ENCODE data around the gene CHRNA4. TPM values are rescaled to one million over a fixed set of nuclear protein-coding genes. Genes with fewer than 3 reads are reported as not detected.

CHRNA4 gene
- polyA plus RNA-seq, 1 experiment = not detected

DNA sequence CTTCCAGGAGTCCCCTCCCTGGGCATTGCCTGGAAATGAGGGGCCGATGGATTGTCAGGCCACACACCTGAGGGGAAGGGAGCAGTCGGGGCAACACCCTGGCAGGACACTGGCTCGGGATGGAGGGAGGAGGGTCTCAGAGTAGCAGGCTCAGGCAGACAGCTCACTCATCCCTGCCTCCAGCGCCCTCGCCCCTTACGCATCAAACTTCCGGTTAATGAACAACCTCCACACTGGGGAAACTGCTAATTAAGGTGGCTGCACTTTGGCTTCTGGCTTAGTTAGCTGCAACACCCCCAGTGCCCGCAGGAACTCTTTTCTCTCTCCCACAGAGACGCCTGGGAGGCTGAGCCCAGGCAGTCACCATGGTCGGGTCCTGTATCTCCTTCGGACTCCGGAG, 13.4 kb upstream of the CHRNA4 start:
- Histone ChIP-seq H3K9me3 (ENCODE audit: control insufficient read depth, insufficient read depth, low read length) (no peaks in the 10 kb centered on the region; the same call in 1 of the 2 replicates), H3K27me3 (ENCODE audit: control insufficient read depth, insufficient read depth, low read length) (peaks cover 39% of the 10 kb centered on the region), H3K4me3 (ENCODE audit: low read depth, low read length) (no peak overlapping the region), H3K27ac (ENCODE audit: low read depth, low read length) (no peak overlapping the region)
- ChIA-PET CTCF (no interaction called here), POLR2A (no interaction called here)
- TF ChIP-seq, protein P1, sequence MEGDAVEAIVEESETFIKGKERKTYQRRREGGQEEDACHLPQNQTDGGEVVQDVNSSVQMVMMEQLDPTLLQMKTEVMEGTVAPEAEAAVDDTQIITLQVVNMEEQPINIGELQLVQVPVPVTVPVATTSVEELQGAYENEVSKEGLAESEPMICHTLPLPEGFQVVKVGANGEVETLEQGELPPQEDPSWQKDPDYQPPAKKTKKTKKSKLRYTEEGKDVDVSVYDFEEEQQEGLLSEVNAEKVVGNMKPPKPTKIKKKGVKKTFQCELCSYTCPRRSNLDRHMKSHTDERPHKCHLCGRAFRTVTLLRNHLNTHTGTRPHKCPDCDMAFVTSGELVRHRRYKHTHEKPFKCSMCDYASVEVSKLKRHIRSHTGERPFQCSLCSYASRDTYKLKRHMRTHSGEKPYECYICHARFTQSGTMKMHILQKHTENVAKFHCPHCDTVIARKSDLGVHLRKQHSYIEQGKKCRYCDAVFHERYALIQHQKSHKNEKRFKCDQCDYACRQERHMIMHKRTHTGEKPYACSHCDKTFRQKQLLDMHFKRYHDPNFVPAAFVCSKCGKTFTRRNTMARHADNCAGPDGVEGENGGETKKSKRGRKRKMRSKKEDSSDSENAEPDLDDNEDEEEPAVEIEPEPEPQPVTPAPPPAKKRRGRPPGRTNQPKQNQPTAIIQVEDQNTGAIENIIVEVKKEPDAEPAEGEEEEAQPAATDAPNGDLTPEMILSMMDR (IDR thresholded peaks at IDR 0.05; ENCODE audit: low read depth, low read length) = no peak
- DNase-seq (ENCODE audit: low read depth, low spot score) = no peak

DNA sequence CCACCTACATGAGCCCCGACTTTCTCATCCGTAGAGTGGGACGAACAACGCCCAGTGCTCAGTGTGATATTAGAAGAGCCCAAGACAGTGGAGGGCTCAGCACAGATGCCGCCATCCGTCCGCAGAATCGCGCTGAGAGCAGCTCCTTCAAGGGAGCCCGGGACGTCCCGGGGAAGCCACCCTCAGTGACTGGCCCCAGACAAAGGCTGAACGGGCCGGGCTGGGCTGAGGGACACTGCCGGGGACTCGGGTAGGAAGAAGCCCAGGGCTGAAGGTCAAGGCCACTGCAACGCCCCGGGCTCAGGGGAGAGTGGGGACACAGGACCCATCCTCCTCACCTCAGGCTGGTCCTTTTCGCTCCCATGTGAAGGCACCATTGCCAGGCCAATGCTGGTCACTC, 12.8 kb upstream of the CHRNA4 start:
- no peak for DNase-seq (ENCODE audit: low read depth, low spot score)
- ChIA-PET POLR2A (no interaction called here), CTCF (interaction anchor here (0.7 kb wide), 1 partner anchor 8 kb away, joined by 6 read pairs; no protein-coding TSS in a partner anchor)
- peaks cover 39% of the 10 kb centered on the region for H3K27me3 ChIP-seq (ENCODE audit: control insufficient read depth, insufficient read depth, low read length)
- H3K9me3 ChIP-seq (ENCODE audit: control insufficient read depth, insufficient read depth, low read length) = no peaks in the 10 kb centered on the region; the same call in 1 of the 2 replicates
- TF ChIP-seq, protein P1 (IDR thresholded peaks at IDR 0.05; ENCODE audit: low read depth, low read length) = no peak
- H3K4me3 ChIP-seq (ENCODE audit: low read depth, low read length) = no peak overlapping the region
- no peak overlapping the region for H3K27ac ChIP-seq (ENCODE audit: low read depth, low read length)

DNA sequence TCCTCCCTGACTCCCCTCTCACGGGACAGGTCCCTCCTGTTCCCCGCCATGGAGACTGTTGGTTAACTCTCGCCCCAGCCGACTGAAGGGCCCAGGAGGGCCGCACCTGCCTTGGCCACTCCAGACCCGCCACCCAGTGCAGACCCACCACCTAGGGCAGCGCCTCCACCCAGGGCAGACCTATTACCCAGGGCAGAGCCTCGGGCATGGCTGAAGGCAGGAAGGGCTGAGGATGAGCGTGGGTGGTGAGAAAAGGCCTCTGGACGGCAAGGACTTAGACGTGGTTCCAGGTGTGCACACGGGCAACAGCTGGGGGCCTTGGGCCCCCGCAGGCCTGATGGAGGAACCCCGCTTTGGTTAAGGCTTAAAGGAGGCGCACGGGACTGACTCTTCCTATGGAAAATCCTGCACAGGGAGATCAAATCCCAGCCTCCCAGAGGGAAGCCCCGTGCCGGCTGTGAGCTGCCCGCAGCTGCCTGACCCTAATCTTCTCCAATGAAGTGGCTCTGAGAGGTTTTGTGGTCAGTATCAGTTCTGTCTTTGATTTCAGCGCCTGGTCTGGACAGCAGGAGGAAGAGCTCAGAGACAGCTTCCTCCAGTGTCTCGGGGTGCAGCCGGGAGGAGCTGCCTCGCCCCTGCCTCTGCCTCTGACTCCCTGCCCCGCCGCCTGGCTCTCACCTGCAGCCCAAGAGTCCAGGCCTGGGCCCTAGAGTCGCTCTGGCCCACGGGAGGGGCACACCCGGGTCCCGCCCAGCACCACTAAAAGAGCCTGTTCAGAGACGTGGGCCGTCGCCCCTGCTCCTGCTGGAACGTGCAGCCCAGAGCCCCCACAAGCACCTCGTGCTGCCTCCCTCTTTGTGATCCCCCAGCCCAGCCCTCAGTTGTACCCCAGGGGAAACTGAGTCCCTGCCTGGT, 12.1 kb upstream of the CHRNA4 start:
- ChIA-PET POLR2A (no interaction called here), CTCF (interaction anchor here (0.7 kb wide), 1 partner anchor 9 kb away, joined by 6 read pairs; no protein-coding TSS in a partner anchor)
- no peak for DNase-seq (ENCODE audit: low read depth, low spot score)
- TF ChIP-seq, protein P1 (IDR thresholded peaks at IDR 0.05; ENCODE audit: low read depth, low read length) = no peak
- Histone ChIP-seq H3K27ac (ENCODE audit: low read depth, low read length) (no peak overlapping the region), H3K9me3 (ENCODE audit: control insufficient read depth, insufficient read depth, low read length) (no peaks in the 10 kb centered on the region; the same call in 1 of the 2 replicates), H3K4me3 (ENCODE audit: low read depth, low read length) (no peak overlapping the region), H3K27me3 (ENCODE audit: control insufficient read depth, insufficient read depth, low read length) (peaks cover 39% of the 10 kb centered on the region)

DNA sequence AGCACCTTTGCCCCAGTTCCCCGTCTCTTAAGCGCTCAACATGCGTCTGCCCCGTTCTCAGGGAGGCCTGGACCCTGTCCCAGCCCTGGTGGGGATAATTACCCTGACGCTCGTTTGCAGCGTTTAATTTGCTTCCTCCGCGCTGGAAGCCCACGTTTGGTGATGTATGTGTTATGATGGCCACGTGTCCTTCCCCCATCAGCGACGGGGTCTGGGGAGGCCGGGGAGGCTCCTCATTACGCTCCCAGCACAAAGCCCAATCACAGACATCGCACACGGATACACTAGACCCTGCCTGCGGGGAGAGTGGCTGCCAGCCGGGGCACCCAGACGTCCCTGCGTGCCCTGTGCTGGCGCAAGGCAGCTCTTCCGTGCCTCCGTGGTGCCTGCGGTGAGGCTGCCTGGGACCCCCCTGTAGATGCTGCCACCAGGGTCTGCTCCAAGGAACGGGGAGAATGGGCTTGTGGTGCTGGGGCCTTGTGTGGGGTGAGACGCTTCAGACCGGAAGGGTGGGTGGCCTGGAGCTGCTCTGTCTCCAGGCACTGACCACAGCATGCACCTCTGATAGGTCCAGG, 10.2 kb upstream of the CHRNA4 start:
- Histone ChIP-seq H3K27ac (ENCODE audit: low read depth, low read length) (no peak overlapping the region), H3K4me3 (ENCODE audit: low read depth, low read length) (no peak overlapping the region), H3K9me3 (ENCODE audit: control insufficient read depth, insufficient read depth, low read length) (no peaks in the 10 kb centered on the region; the same call in 1 of the 2 replicates), H3K27me3 (ENCODE audit: control insufficient read depth, insufficient read depth, low read length) (peaks cover 25% of the 10 kb centered on the region)
- no peak for DNase-seq (ENCODE audit: low read depth, low spot score)
- TF ChIP-seq, protein P1 (IDR thresholded peaks at IDR 0.05; ENCODE audit: low read depth, low read length) = no peak
- ChIA-PET CTCF (interaction anchor here (0.6 to 1.3 kb wide), 2 partner anchors 10 to 148 kb away, joined by 5 to 6 read pairs; no protein-coding TSS in a partner anchor), POLR2A (no interaction called here)
